ENCODE data around the gene ZBTB42. TPM values are rescaled to one million over a fixed set of nuclear protein-coding genes. Genes with fewer than 3 reads are reported as not detected.

ZBTB42 gene
- total and polyA plus RNA-seq, 2 of the 13 experiments (the other 11 are each of a cell fraction or from before 2014, with no cell fraction given): 2.8 to 4.2 TPM

DNA sequence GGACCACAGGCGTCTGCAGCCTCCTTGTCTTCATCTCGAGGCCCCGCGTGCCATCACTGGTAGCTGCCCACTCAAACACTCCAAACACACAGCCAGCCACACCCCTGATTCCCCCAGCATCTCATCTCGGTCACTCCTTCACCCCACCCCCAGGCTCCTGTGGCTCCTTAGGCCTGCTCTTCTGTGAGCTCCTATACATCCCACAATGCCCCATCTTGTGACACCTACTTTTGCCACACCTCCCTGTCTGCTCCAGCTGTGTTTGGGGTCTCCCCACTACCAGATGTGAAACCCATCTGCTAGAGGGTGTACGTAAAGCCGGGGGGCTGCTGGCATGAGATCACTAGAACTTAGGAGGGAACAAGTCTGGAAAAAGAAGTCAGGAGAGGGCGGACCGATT, 9.5 kb upstream of the ZBTB42 start:
- ATAC-seq (no peak), FAIRE-seq (no peak), DNase-seq (ENCODE audit: low spot score) (no peak)
- Histone ChIP-seq H3K4me1 (ENCODE audit: insufficient read depth, low read length) (peaks cover 39% of the 10 kb centered on the region), H3K27me3 (ENCODE audit: control insufficient read depth in 1 of 2, insufficient read depth in 2 of 2, low read length in 2 of 2) (no peaks in the 10 kb centered on the region), H3K79me2 (ENCODE audit: insufficient read depth, low read length) (peaks cover 26% of the 10 kb centered on the region), H3K9me3 (ENCODE audit: low read length) (no peaks in the 10 kb centered on the region), H2AFZ (ENCODE audit: low read length) (no peak overlapping the region), H3K9ac (ENCODE audit: insufficient read depth, low read depth, low read length) (no peak overlapping the region), H4K20me1 (ENCODE audit: insufficient read depth, low read length) (peaks cover 17% of the 10 kb centered on the region), H3K27ac (ENCODE audit: extremely low read length, insufficient read depth, low read length) (no peak overlapping the region), H3K4me3 (replicated peaks in 1 of 3; ENCODE audit: insufficient read depth in 1 of 3, low read depth in 2 of 3, low read length in 3 of 3) (no peak overlapping the region), H3K4me2 (ENCODE audit: low read depth, low read length) (no peak overlapping the region), H3K36me3 (replicated peaks in 1 of 2; ENCODE audit: control insufficient read depth in 1 of 2, insufficient read depth in 2 of 2, low read length in 2 of 2) (peaks cover 16 to 25% of the 10 kb centered on the region in 2 experiments; a peak in 3 of 5 replicates)
- intact Hi-C loops (cut with micrococcal nuclease; ENCODE audit: unreplicated experiment): no loop called here
- no TSS peak for BruUV-seq (replicated peaks)
- in situ Hi-C loops (cut with HindIII; ENCODE audit: extremely low pct_ligation_motif_present, low pct_unique_long_range_greater_than_20kb): no loop called here
- 96% methylated on average over 9 of the region's 9 CpGs for WGBS (ENCODE audit: low lambda C conversion rate)
- TF ChIP-seq ZNF343 (CRISPR knock-in tag; IDR thresholded peaks at IDR 0.05): no peak
- TF ChIP-seq RELA (CRISPR knock-in tag; IDR thresholded peaks at IDR 0.05): no peak
- TF ChIP-seq KDM5B (CRISPR knock-in tag; IDR thresholded peaks at IDR 0.05; ENCODE audit: borderline replicate concordance): no peak
- TF ChIP-seq MAFK (conservative IDR thresholded peaks at IDR 0.05 in 1 of 2, IDR thresholded peaks at IDR 0.05 in 1 of 2; ENCODE audit: low read length in 2 of 2): no peak
- TF ChIP-seq RARG (CRISPR knock-in tag; IDR thresholded peaks at IDR 0.05; ENCODE audit: low read depth): no peak
- TF ChIP-seq, protein P1, sequence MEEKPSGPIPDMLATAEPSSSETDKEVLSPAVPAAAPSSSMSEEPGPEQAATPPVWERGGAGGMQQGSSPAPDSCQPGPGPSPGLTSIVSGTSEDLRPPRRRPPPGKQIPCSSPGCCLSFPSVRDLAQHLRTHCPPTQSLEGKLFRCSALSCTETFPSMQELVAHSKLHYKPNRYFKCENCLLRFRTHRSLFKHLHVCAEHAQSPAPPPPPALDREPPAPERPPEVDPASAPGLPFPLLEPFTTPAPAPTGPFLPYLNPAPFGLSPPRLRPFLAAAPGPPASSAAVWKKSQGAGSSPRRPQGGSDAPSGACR (CRISPR knock-in tag; IDR thresholded peaks at IDR 0.05): no peak
- TF ChIP-seq NONO (IDR thresholded peaks at IDR 0.05): no peak
- TF ChIP-seq NONO (CRISPR knock-in tag; conservative IDR thresholded peaks at IDR 0.05): no peak
- TF ChIP-seq ZNF7 (CRISPR knock-in tag; IDR thresholded peaks at IDR 0.05): no peak
- TF ChIP-seq, protein P2, sequence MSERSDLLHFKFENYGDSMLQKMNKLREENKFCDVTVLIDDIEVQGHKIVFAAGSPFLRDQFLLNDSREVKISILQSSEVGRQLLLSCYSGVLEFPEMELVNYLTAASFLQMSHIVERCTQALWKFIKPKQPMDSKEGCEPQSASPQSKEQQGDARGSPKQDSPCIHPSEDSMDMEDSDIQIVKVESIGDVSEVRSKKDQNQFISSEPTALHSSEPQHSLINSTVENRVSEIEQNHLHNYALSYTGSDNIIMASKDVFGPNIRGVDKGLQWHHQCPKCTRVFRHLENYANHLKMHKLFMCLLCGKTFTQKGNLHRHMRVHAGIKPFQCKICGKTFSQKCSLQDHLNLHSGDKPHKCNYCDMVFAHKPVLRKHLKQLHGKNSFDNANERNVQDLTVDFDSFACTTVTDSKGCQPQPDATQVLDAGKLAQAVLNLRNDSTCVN (CRISPR knock-in tag; IDR thresholded peaks at IDR 0.05; ENCODE audit: borderline replicate concordance): no peak
- TF ChIP-seq MAFG (CRISPR knock-in tag; IDR thresholded peaks at IDR 0.05): no peak
- no peak for TF ChIP-seq MED8 (CRISPR knock-in tag; IDR thresholded peaks at IDR 0.05; ENCODE audit: insufficient replicate concordance)
- no peak for TF ChIP-seq NFIB (CRISPR knock-in tag; IDR thresholded peaks at IDR 0.05; ENCODE audit: borderline replicate concordance)
- ChIA-PET CTCF (ENCODE audit: low intra/inter-chr PET ratio, low total read pairs) (no interaction called here), POLR2A (no interaction called here)

Data from HepG2 (cell line).